HuH-7.5 (cell line): Measurements from ENCODE around the gene LCE2D.

Experiments used
- DNase-seq: peaks from one replicate; pipeline ENCODE4 v3.0.0; 2011; ENCODE audit warnings: low spot score

The LCE2D gene

DNA sequence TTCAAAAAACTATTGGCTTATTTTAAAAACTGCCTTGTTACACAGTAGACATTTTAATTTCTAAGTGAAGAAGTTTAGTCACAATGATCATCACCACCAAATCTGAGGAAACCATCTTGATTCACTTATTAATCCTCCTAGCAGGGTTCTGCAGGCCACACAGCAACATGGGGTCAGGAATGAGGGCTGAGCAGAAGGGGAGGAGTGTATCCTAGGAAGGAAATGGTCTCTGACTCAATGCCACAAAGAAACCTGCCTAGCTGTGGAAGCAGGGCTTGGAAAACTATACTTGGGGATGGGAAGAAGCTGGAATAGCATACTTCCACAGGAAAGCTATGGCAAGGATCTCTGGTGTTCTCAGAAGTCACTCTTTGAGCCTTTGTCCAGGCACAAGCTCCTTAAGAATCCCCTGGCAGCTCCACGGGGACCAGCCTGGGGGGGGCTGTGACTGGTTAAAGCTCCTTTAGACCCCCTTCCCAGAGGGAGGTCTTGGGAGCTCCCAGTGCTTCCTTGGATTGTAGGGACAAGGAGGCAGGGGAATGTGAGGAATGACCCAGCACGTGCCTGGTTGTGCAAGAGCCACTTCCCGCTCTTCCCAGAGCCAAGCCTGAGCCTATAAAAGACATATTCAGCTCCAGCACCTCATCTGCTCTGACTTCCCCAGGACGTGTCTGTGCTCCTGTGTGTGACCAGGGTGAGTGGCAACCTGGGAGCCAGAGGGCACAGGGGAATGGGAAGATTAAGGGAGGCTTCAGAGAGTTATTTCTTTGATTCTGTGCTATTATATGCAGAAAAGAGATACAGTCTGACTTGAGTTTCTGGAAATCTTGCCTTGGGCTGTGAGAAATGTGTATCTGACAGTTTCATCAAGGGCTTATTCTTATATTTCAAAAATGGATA is 34.8 kb downstream of the LCE2D start, which contains the start of gene LCE2A:
TSS of gene LCE2A (plus strand) at position 645 of the 900 bp plus-strand sequence. CDS start 557 bp downstream, outside the sequence.
- no peak for DNase-seq

DNA sequence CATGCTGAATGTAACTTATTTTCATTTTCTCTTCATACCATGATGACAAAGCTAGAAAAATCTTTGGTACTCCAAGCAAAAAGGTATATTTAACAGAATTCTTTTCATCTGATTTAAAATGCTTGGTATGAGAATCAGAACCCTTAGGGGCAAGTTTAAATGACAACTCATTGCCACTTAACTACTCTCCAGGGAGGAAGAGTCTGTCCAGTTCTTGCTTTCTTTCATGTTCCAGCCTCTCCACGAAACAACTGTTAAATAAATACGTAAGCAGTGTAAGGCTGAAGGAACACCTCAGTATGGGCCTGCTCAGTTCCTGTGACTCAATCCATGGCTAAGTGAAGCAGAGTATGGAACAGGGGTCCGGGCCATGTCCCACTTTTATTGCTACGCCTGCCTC is 36.6 kb downstream of the LCE2D start:
- DNase-seq: no peak

DNA sequence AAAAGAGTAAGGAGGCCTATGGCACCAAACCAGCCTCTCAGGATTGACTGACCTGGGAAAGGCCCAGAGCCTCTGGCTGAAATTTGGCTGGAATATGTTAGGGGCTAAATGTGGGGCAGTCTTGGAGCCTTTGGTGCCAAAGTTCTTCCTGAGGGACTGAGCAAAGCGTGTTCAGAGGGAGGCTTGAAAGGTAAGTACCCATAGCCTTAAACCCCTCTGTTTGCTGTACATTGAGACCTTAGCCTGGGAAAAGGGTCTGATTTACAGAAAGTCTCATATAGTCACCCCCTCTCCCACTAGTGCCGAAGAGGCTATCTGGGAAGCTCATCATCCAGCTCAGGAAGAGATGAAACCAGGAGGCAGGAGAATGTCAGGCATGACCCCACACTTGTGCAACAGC is 44.7 kb downstream of the LCE2D start, which contains the start of gene LCE4A:
TSS of gene LCE4A (plus strand) at position 301 of the 400 bp plus-strand sequence. CDS start 916 bp downstream, outside the sequence.
- no peak for DNase-seq
